GM21619 (cell line): ENCODE results near the gene ONECUT1.

Experiments used
- ATAC-seq: cut with Tn5 transposase; IDR thresholded peaks from one replicate; pipeline ENCODE4 v1.9.1; 2021; ENCODE audit not compliant: unreplicated experiment

ONECUT1 gene

GRCh38 chr15:52733696-52734255, 56.4 kb downstream of the ONECUT1 start:
- no peak for ATAC-seq

- no peak for ATAC-seq
Observed at GRCh38 chr15:52733088-52733487, 57.0 kb downstream of the ONECUT1 start.

GRCh38 chr15:52732551-52732950, 57.6 kb downstream of the ONECUT1 start:
- no peak for ATAC-seq

GRCh38 chr15:52731732-52732470, 58.2 kb downstream of the ONECUT1 start:
- no peak for ATAC-seq

- no peak for ATAC-seq
Observed at GRCh38 chr15:52731004-52731403, 59.1 kb downstream of the ONECUT1 start.

GRCh38 chr15:52730594-52730993, 59.5 kb downstream of the ONECUT1 start:
- ATAC-seq, result no peak

GRCh38 chr15:52730173-52730572, 60.0 kb downstream of the ONECUT1 start:
- peak; percentile 74 for ATAC-seq

- ATAC-seq, result no peak
Observed at GRCh38 chr15:52728899-52729298, 61.2 kb downstream of the ONECUT1 start.

GRCh38 chr15:52727815-52728214, 62.3 kb downstream of the ONECUT1 start:
- ATAC-seq, result no peak

- no peak for ATAC-seq
Observed at GRCh38 chr15:52726195-52726594, 63.9 kb downstream of the ONECUT1 start.

GRCh38 chr15:52718551-52718950, 71.6 kb downstream of the ONECUT1 start:
- ATAC-seq, result no peak

- no peak for ATAC-seq
Observed at GRCh38 chr15:52717924-52718323, 72.2 kb downstream of the ONECUT1 start.

- ATAC-seq, result no peak
Observed at GRCh38 chr15:52717481-52717880, 72.7 kb downstream of the ONECUT1 start.

- ATAC-seq, result no peak
Observed at GRCh38 chr15:52716536-52716935, 73.6 kb downstream of the ONECUT1 start.

- no peak for ATAC-seq
Observed at GRCh38 chr15:52715411-52715810, 74.7 kb downstream of the ONECUT1 start.

GRCh38 chr15:52714968-52715367, 75.2 kb downstream of the ONECUT1 start:
- no peak for ATAC-seq

GRCh38 chr15:52710708-52711389, 79.3 kb downstream of the ONECUT1 start:
- no peak for ATAC-seq

- peak; percentile 45 for ATAC-seq
Observed at GRCh38 chr15:52710050-52710707, 80.0 kb downstream of the ONECUT1 start.

GRCh38 chr15:52709187-52709981, 80.8 kb downstream of the ONECUT1 start:
- peak; percentile 80 for ATAC-seq
